Glomerular visceral epithelial cell (primary cell): ENCODE results near the gene DMAC2.
A peak's percentile ranks its signal among the peaks of the same experiment; 100 is the strongest.
"Not testable (repeated sequence)": the region's sequence is repeated elsewhere in the genome, so short reads cannot be mapped to it uniquely, and the experiment has no call there.

Source experiments
- DNase-seq: peaks from one replicate; pipeline ENCODE4 v3.0.0-alpha.2; 2016; ENCODE audit errors: extremely low spot score

The DMAC2 gene

GRCh38 chr19:41439441-41440222 lies at the start of gene DMAC2:
DMAC2 (minus strand) TSS chr19:41439912; CDS start chr19:41439899, 13 bp downstream.
- peak; percentile 97 for DNase-seq

- DNase-seq = not testable (repeated sequence)
Measured at GRCh38 chr19:41486953-41487352, 47.2 kb upstream of the DMAC2 start.

GRCh38 chr19:41484822-41485221 lies 45.1 kb upstream of the DMAC2 start:
- no peak for DNase-seq

- no peak for DNase-seq
Measured at GRCh38 chr19:41480336-41480735, 40.6 kb upstream of the DMAC2 start.

- no peak for DNase-seq
Measured at GRCh38 chr19:41479757-41480191, 40.1 kb upstream of the DMAC2 start.

- no peak for DNase-seq
Measured at GRCh38 chr19:41478875-41479756, 39.4 kb upstream of the DMAC2 start.

GRCh38 chr19:41478171-41478570 lies 38.5 kb upstream of the DMAC2 start:
- DNase-seq = no peak

- no peak for DNase-seq
Measured at GRCh38 chr19:41476583-41476982, 36.9 kb upstream of the DMAC2 start.

- DNase-seq = not testable (repeated sequence)
Measured at GRCh38 chr19:41463257-41464256, 23.8 kb upstream of the DMAC2 start.

- no peak for DNase-seq
Measured at GRCh38 chr19:41462497-41462896, 22.8 kb upstream of the DMAC2 start.

- DNase-seq = no peak
Measured at GRCh38 chr19:41457241-41457640, 17.5 kb upstream of the DMAC2 start.

GRCh38 chr19:41456342-41456918 lies 16.7 kb upstream of the DMAC2 start:
- DNase-seq = no peak

GRCh38 chr19:41455936-41456335 lies 16.2 kb upstream of the DMAC2 start:
- no peak for DNase-seq

- no peak for DNase-seq
Measured at GRCh38 chr19:41452584-41453275, 13.0 kb upstream of the DMAC2 start.

GRCh38 chr19:41449865-41450178 lies 10.1 kb upstream of the DMAC2 start:
- no peak for DNase-seq

- peak; percentile 70 for DNase-seq
Measured at GRCh38 chr19:41449079-41449864, 9.6 kb upstream of the DMAC2 start.

- DNase-seq = no peak
Measured at GRCh38 chr19:41447732-41448332, 8.1 kb upstream of the DMAC2 start.

- no peak for DNase-seq
Measured at GRCh38 chr19:41445575-41445974, 5.9 kb upstream of the DMAC2 start.

GRCh38 chr19:41443813-41444455 lies 4.2 kb upstream of the DMAC2 start:
- DNase-seq = no peak
